Hepatocyte (in vitro differentiated cells): Measurements from ENCODE around the gene ATP9A.

Experiments used
- CTCF ChIP-seq: fragments of 200-600 bp; sonication (generic); IDR thresholded peaks from 2 replicates; pipeline ENCODE4 v1.5.1; 2016; ENCODE audit warnings: antibody characterized with exemption, mild to moderate bottlenecking; ENCODE audit not compliant: poor library complexity
- EZH2 ChIP-seq: fragments of 200-600 bp; sonication (generic); IDR thresholded peaks from 2 replicates; pipeline ENCODE4 v1.6.1; 2016; ENCODE audit warnings: antibody characterized with exemption, mild to moderate bottlenecking, borderline replicate concordance
- EZH2phosphoT487 ChIP-seq: fragments of 200-600 bp; sonication (generic); IDR thresholded peaks from one replicate; pipeline ENCODE4 v1.6.1; 2018; ENCODE audit warnings: antibody characterized with exemption, mild to moderate bottlenecking, low read depth, moderate library complexity; ENCODE audit not compliant: unreplicated experiment, severe bottlenecking

GRCh38 chr20:51752343-51752951 is 15.7 kb downstream of the ATP9A start:
- no peak for TF ChIP-seq EZH2
- TF ChIP-seq CTCF: no peak
- TF ChIP-seq EZH2phosphoT487: no peak
